ENCODE measurements around the gene PHC2.

Gene PHC2

DNA sequence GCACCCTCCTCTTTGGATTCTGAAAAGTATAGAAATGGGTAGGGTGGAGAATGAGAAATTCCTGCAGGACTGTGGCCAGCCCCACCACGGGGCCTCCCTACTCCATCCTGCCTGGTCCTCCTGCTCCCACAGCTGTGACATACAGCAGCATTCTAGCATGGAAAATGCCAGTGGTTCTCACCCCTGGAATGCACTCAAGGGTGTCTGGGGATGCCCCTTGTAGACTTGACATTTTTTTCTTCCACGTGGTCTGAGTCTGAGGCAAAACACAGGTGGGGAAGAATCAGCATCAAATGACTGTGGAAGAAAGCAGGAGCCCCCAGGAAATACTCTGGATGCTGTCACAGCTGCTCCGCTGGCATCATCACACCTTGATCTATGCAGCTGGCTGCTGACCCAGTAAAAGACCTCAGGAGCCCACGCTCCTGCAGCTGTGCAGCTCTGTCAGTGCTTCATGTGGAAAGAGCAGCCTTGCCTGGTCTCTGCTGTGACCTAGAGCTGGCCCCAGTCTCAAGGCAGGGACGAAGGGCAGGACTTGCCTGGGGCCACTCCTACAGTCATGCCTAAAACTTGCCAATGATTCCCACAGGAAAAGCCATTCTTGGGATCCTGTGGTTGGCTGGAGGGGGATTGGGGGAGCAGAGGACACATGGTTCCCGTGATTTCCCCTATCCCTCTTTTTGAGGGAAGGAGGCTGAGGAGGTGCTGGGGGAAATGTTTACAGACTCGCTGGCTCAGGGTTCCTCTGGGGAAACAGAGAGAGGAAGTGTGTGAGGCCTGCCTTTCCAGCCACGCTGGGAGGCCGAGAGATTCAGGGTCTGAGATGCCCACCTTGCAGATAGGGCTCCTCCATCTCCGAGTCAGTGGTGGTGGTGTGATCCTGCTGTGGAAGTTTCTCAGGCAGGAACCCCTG, 99.2 kb downstream of the PHC2 start:
- DNase-seq (ENCODE audit: low read depth): no peak

- no peak for DNase-seq (ENCODE audit: low read depth)
These were observed 100.0 kb downstream of the PHC2 start for GRCh38 chr1:33330906-33331305.

- DNase-seq (ENCODE audit: low read depth): no peak
These were observed 100.5 kb downstream of the PHC2 start for GRCh38 chr1:33330361-33330890.

GRCh38 chr1:33329600-33330305, 101.1 kb downstream of the PHC2 start:
- DNase-seq (ENCODE audit: low read depth): no peak

- DNase-seq (ENCODE audit: low read depth): no peak
These were observed 102.1 kb downstream of the PHC2 start for GRCh38 chr1:33328817-33329216.

DNA sequence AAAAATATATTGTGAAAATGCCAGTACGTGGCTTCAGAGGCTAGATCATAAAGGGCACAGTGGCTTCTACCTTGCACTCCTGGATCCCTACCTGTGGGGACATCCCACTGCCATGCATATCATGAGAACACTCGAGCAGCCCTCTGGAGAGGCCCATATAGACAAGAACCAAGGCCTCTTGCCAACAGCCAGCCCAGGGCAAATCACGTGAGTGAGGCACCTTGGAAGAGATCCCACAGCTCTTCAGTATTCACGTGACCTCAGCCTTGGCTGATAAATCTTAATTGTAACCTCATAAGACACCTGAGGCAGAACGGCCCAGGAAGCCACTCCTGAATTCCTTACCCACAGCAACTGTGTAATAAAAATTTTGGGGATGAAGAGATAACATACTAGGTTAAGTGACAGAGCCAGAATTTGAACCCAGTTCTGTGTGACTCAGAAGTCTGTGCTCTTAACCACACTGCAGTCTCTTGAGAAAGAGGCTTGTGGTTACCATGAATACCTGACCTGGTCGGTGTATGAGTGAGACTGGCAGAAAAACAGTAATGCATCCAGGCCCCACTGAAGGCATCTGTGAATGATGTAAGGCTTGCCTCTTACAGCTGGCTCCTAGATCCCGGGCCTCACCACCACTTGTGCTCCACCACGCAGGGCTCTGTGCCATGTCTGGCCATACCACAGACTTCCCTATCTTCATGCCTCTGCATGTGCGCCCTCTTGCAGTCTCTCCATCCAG, 103.1 kb downstream of the PHC2 start:
- DNase-seq (ENCODE audit: low read depth): no peak

- DNase-seq (ENCODE audit: low read depth): no peak
These were observed 104.1 kb downstream of the PHC2 start for GRCh38 chr1:33326785-33327184.

DNA sequence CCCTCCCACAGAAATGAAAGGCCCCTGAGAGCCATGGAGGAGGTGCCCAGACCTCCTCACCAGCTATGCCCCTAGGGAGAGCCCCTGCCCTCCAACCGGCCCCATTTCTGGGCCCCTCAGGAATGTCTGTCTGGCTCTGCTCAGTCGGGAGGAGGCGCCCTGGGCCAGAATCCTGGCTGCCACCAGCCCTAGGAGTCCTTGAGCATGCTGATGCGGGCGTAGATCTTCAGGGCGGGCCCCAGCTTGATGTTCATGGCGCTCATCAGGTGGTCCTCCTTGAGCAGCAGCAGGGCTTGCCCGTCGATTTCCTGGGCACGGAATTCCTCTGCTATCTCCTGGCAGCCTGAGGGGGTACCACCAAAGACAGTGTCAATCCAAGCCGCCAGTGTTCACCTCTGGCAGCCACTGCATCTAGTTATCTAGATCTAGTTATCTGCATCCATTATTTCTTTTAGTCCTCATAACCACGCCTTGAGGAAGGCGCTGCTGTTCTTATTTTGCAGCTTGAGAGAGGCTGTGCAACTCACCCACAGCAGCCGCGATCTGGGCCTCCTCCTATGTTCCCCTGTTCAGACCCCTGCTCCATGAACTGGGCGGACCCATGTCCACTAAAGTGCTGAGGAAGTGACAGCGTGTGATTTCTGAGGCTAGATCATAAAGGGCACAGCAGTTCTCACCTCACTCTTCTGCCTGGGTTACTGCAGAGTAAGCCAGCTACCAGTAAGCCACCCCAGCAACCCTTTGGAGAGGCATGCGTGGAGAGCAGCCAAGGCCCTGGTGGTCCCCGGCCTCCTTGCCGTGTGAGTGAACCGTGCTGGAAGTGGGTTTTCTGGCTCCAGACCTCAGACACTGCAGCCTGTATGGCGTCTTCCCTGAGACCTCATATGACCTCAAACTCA, 106.0 kb downstream of the PHC2 start:
- no peak for DNase-seq (ENCODE audit: low read depth)

DNA sequence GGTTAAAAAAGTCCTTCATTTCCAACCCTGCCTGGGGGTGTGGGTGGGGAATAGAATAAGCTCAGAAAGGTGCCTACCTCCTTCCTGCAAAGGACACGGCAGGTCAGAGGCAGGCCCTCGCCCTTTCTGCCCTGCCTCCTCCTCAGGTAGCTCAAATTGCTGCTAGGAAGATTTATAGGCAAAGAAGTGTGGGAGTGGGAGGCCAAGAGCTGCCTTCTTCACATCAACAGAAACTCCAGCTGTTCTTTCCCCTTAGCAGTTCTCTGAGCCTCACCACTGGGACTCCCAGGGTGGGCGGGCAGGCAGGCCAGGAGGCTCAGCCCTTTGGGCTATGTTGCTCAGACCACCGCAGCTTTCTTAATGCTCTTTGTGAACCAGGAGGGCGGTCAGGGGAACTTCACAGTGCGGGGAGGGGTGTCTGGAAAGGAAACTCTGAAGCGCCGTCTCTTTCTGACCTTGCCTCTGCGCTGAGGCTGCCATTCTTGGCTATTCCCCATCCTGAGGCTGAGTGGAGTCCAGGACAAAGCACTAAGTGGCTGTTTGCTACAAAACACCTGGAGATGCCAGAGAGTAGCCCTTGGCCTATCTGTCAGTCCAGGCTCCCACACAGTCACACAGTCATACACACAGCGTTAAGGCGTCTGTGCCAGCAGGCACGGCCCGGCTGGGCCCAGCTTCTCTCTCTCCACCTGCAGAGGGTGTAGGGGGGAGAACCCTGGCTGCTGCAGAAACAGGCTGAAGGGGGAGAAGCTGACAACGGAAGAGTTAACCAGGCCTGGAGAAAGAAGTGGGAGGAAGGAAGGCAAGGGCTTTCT, 107.0 kb downstream of the PHC2 start:
- DNase-seq (ENCODE audit: low read depth): no peak

GRCh38 chr1:33322870-33323585, 107.9 kb downstream of the PHC2 start:
- DNase-seq (ENCODE audit: low read depth): no peak

GRCh38 chr1:33322109-33322508, 108.8 kb downstream of the PHC2 start:
- DNase-seq (ENCODE audit: low read depth): no peak

GRCh38 chr1:33321178-33321577, 109.7 kb downstream of the PHC2 start:
- DNase-seq (ENCODE audit: low read depth): no peak

DNA sequence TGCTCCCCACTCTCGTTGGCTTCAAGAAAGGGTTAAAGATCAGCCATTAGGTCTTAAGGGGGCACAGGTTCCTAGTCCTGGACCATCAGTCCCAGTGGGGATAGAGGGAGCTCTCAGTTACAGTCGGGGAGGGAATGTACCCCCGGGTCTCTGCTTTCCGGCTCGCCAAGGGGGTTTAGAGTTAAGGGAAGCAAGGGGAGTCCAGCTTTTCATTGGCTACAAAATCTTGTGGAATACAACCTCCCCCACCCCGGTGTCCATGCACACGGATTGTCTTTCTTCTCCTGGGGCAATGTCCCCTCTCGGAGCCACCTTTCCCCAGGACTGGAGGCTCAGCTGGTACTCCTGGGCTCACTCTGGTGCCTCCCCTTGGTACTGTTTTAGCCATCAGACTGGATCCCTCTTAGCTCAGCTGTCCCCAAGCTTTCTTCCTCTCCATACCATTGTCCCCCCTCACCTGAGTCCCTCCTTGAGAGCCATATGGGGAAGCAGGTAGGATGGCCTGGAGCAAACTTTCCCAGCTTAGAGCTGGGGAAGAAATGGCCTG, 110.2 kb downstream of the PHC2 start, which contains the start of gene A3GALT2:
TSS of gene A3GALT2 (minus strand) at position 480 of the 547 bp plus-strand sequence. CDS start at position 480, 0 bp downstream.
- DNase-seq (ENCODE audit: low read depth): no peak

GRCh38 chr1:33319949-33320618, 110.8 kb downstream of the PHC2 start:
- no peak for DNase-seq (ENCODE audit: low read depth)

- no peak for DNase-seq (ENCODE audit: low read depth)
These were observed 111.5 kb downstream of the PHC2 start for GRCh38 chr1:33319186-33319948.

DNA sequence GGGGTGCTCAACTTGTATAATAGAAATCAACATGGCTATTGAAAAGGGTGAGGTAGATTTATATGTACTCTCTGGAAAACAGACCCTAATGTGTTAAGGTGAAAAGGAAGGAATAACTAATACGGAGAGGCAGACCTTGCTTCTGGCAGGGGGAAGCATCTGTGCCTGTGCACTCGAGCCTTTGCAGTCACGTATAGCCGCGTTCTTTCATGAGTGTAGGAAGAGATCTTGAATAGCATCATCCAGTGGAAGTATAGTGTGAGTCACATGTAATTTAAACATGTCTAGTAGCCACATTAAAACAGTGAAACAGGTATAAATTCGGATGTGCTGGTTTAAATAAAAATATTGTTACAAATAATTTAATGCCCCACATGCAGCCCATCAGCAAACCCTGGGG, 112.9 kb downstream of the PHC2 start:
- DNase-seq (ENCODE audit: low read depth): no peak

DNA sequence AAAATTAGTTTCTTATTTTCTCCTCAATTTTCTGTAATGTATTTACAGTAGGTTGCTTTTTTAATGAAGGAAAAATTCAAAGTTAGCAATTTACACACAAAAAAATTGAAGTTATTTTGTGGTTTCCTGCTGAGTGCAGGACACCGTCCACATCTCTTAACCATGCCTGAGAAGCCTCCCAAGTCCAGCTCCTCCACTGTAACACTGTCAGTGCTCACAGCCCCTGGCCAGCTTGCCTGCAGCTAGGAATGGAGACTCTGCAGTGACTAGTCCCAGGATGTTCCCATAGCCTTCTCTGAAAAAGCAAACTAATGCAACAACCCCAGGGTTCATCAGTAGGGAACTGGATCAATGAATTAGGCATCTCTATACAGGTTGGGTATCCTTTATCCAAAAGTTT, 113.5 kb downstream of the PHC2 start:
- no peak for DNase-seq (ENCODE audit: low read depth)

DNA sequence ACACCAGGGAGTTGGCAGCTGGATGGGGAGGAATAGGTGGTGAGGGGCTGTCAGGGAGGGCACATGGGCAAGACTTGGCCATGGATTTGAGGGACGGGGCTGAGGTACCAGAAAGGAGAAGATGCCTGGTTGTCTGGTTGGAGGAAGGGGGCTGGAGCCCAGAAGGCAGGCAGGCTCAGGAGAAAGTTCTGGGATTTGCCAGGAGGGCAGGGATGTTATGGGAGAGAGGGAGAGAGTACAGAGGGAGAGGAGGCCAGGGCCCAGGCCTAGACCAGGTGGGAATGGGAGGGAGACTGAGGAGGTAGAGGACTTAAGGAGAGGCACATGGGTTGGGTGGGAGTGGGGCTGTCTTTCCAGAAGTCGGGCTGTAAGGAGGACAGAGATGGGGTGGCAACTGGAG, 114.3 kb downstream of the PHC2 start:
- no peak for DNase-seq (ENCODE audit: low read depth)
